ELF-1 (cell line): Measurements from ENCODE around the gene KIRREL3.

Experiments
- DNase-seq: peaks from one replicate; pipeline ENCODE4 v3.0.0-alpha.2; 2016; ENCODE audit warnings: low read depth, low spot score

KIRREL3 gene

DNA sequence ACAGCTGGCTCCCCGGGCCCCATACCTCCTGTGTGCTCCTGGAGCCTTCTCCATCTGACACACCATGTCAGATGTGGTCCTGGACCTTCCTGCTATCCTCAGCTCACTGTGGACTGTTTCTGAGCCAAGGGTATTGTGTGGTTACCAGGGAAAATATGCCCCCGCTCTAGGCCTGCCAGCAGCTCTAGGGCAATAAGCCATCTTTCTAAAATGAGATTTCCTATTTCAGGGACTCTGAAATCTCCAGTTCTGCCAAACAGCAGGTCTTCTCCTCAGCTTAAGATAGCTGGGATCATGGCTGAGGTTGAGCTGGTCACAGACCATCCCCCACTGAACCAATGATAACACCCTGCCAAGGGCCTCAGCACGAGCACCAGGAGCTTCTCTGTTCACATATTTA lies 417.5 kb downstream of the KIRREL3 start:
- no peak for DNase-seq

DNA sequence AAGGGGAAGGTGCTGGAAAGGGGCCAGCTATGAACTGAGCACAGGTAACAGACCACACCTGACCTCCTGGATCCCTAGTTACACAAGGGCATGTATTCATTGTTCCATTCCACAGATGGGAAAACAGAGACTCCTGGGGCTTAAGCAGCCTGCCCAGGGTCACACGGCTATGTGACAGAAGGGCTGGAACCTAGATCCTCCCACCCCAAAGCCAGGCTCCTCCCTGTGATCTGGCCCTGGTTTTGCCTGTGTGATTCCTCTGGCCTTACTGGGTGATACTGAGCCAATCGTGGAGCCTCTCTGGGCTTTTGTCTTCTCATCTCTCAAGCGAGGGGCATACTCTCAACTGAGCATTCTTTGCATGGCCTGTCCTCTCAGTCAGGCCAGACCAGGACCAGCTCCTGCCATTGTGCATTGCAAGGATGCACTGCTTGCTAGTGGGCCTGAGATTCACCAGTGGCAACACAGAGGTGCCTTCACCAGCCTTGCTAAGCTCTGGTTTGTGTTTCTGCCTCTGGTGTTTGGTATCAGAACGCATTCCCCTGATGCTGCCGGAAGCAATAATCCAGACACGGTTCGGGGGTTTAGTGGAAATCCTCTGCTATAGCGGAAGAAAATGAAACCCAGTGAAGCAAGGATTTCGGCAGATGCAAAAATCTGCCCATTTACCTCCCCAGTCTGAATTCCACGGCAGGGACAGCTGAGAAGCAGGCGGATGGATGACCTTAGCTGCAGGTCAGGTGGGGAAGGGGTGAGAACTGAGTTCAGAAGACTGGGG lies 418.5 kb downstream of the KIRREL3 start:
- no peak for DNase-seq

DNA sequence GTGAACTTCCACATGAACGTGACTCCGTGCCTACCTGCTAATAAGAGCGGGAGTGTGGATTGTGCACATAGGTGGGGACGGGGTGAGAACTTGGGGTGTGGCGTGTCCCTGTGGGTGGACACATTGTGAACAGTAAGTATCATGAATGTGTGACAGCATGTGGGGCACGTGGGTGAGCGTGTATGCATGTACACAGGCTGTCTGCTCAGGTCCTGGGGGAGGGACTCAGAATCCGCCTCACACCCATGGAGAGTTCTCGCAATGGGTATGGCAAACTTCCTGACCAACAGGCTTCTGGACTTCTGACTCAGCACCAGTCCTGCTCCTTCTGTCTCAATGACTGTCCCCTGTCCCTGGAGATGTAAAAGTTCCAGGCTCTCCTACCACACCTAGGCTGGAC lies 422.1 kb downstream of the KIRREL3 start:
- DNase-seq: no peak

DNA sequence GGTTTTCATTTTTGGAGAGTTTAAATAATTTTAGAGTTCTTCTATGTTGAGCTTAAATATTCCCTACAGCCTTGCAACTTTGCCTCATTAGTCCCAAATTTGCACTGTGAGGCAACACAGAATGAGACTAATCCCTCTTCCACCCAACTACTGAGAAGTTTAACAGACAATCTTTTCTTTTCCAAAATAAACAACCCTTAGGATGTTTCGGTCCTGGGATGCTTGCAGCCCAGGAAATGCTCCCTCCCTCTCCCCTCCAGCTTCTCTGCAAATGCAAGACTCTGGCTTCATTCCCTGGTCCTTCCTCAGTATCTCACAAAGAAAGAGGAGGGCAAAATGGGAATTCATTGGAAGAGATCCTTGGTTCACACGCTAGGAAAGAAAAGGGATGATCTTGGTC lies 422.5 kb downstream of the KIRREL3 start:
- DNase-seq: no peak

DNA sequence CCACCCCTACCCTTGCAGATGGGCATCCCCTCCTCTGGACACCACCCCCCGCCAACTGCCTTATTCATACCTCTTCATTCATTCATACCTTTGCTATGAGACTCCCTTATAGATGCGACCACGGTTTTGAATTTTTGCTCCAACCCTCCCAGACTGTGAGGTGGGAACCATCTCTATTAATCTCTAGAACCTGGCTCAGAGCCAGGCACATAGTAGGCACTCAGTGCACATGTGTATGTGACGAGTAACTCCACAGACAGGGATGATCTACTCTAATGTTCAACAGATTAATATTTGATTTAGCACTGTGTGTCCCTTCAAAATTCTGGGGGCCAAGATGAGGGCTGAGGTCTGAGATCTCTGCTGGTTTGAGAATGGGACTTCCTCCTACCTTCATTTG lies 424.7 kb downstream of the KIRREL3 start:
- DNase-seq: no peak

- DNase-seq: no peak
Measured at GRCh38 chr11:126573325-126573978, 427.1 kb downstream of the KIRREL3 start.

DNA sequence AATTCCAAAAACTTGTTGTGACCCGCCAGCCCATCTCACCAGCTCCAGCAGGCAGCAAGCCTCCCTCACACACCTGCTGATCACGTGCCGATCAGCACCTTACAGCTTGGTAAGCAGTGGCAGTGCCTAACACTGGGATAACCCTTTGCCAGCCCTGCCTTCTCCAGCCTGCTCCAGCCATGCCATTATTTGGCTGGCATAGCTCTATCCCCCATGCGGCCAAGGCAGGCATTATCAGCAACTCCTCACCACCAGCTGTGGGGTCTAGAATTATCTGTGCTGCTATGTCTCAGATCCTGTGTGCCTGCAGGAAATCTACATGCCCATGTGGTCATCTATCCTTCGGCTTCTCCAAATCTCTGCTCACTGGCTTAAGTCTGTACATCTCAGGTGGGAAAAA lies 430.1 kb downstream of the KIRREL3 start:
- DNase-seq: no peak

GRCh38 chr11:126567419-126567818 lies 433.2 kb downstream of the KIRREL3 start:
- DNase-seq: no peak

- peak; percentile 83 for DNase-seq
Measured at GRCh38 chr11:126564566-126564965, 436.0 kb downstream of the KIRREL3 start.

DNA sequence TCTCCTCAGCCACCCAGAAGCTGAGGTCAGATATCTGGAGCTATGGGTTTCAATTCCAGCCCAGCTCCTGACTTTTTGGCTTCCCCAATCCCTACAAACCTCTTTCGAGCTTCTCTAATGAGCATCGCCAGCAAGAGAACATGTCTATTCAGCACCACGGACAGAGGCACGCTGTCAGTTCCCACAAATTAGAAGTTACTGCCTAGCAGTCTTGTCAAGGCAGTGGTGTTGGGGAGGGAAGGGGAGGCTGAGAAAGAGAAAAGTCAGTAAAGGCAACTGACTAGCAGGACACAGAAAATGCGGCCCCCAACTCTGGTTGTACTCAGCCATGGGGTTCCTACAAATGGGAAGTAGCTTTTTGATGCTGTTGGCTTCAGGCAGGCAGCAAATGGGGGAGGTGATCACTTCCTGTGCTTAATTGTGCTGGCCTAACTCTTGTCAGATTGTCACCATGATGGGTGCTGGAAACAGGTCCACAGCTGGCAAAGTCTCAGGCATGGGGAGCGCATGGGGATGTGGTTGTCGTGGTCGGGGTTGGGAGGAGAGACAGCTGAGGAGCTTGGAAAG lies 439.2 kb downstream of the KIRREL3 start:
- DNase-seq: peak; percentile 66

DNA sequence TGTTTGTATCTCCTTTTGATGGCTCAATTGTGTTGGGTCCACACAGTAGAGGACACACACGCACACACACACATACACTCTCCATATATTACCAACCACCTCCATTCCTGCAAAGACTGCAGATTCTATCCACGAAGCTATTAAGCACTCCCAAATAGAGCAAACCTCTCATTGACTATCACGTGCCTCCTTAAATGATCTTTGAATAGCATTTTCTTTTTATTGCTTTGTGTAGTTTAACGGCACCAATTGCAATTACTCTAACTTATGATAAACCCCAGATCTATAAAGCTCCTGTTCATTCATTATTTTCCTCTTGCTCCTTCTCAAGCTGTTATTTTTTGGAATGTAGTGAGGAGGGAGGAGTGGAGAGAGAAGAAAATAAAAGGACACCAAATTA lies 440.3 kb downstream of the KIRREL3 start:
- no peak for DNase-seq

- no peak for DNase-seq
Measured at GRCh38 chr11:126548581-126549550, 451.7 kb downstream of the KIRREL3 start.

GRCh38 chr11:126547691-126548090 lies 452.9 kb downstream of the KIRREL3 start:
- DNase-seq: no peak

GRCh38 chr11:126547161-126547560 lies 453.4 kb downstream of the KIRREL3 start:
- no peak for DNase-seq

- DNase-seq: no peak
Measured at GRCh38 chr11:126546694-126547093, 453.9 kb downstream of the KIRREL3 start.

DNA sequence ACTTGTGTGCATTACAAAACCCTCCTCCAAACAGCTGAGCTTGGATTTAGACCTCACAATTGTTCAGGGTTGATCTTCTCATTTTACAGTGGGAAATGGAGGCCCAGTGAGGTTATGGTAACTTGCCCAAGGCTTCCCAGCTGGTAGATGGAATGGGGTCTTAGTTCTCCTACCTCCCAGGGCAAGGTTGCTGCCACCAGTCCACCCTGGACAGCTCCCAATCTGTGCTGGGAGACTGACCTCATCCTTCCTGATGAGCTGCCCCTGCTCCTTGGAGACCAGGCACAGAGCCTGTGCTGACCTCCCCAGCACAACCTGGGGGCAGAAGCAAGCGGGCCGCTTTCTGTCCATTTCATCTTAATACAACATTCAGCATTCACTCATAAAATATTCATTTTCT lies 454.4 kb downstream of the KIRREL3 start:
- peak; percentile 44 for DNase-seq

- DNase-seq: no peak
Measured at GRCh38 chr11:126545057-126545555, 455.5 kb downstream of the KIRREL3 start.

DNA sequence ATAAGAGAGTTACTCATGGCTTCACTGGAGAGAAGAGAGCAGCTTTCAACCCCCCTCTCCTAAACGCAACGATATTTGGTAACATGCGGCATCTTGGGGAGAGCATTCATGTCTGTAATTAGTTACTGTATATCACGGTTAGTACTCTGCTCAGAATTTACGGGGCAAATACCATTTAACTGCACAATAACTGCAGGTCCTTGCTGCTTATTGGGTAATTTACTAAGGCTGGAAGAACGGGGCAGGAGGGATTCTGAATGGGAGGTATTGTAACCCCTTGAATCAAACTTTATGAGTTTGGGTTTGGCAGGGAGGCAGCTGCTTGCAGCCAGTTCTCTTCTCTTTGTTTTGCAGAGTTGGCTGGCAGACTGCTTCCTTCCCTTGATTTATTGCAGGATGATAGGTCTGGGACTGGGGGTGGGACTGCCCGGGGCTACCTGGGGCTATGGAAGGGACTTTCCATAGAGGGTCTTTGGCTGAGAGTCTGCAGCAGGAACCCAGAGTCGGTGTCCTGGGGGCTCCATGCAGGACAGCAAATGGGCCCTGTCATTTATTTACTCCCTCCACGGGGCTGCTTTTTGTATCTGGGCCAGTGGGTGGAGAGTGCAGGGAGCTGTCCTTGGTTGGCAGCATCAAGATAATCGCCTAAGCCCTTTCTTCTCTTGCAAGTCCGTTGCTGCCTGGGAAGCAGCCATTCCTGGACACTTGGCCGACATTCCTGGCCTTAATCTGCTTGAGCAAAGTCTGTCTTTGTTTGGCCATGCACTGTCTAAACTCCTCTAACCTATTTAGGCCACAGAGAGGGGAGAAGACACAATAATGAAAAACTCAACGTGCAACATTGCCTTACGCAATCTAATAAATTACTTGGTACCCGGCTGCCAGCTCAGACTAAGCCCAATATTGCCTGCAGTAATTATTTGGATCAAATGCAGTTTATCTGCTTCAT lies 456.2 kb downstream of the KIRREL3 start:
- DNase-seq: peak; percentile 96

DNA sequence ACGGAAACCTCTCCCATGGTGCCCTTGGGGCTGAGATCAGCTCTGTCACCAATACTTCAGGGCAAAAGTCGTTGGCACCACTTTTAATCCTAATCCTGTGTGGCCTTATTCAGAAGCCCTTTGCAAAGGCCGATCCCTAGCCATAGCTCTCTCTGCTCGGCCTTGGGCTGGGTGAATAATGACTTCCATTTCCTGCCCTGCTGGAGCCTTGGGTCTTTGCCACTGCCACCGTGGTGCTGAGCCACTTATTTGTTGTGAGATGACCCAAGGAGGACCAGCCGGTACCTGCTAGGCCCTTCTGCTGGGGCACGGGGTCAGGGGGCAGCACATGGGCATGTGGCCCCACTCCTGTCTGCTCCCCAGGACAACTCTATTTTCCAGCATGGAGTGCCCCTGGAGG lies 456.9 kb downstream of the KIRREL3 start:
- no peak for DNase-seq

DNA sequence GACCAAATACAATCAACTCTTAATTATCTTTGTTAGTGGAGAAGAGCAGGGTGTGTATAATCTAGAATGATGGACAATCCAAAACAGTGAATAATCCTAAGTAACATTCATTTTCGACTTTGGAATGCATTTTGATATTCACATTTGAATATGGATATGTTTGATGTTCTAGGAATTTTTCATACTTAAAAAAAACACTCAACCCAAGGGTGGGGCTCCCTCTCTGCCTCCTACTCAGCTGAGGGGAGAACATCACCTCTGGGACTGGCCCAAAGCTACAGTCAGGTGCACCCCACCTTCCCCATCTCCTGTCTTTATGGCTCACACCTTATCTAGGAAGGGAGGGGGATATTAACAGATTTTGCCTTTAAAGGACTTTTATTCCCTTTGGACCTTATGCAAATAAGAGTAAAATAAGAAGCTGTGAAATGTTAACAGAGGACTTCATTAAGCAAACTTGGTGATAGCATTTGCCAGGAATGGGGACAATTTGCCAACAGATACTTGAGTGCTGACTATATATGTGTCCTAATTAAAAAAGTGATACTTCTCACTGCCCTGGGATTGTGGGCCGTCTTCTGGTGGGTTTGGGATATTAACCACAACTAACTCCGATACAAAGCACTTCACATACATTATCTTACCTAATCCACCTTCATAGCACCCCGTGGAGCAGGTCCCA lies 458.1 kb downstream of the KIRREL3 start:
- DNase-seq: no peak
